ENCODE results near the gene MS4A2.

The MS4A2 gene

DNA sequence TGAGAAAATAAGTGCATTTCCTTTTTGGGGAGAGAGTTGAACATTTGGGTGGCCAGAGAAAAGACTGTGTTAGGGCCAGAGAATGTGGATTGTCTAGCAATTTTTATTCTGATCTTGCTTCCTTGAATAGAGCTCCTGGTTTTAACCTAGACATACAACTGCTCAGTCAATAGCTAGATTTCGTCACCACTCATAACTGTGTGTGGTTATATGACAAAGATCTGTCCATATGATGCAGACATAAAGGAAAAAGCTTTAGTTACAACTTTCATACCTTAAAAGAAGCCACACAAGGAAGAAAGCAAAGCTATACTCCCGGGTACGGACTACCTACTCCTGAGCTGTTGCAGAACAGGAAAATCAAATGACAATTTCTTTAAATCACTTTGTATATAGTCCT, 57.2 kb downstream of the MS4A2 start:
- FAIRE-seq (no peak), DNase-seq (ENCODE audit: insufficient read length, low spot score) (no peak)
